ENCODE measurements around the gene RNPEPL1.

The RNPEPL1 gene

GRCh38 chr2:240563951-240564560, 4.2 kb upstream of the RNPEPL1 start:
- ChIA-PET CTCF (interaction anchor here (0.5 to 3.8 kb wide), 4 partner anchors 16 to 50 kb away, joined by 4 to 33 read pairs (median 7); no protein-coding TSS in a partner anchor), POLR2A (interaction anchor here (1.7 to 3.8 kb wide), 2 partner anchors 22 to 23 kb away, joined by 9 to 46 read pairs; partner anchors contain the start of gene CAPN10)
- Histone ChIP-seq H3K27ac (ENCODE audit: extremely low read depth, low read depth, low read length) (no peak overlapping the region), H3K4me3 (ENCODE audit: low read depth, low read length) (no peak overlapping the region), H3K36me3 (ENCODE audit: control insufficient read depth in 2 of 2, insufficient read depth in 1 of 2, low read length in 2 of 2) (peaks cover 0 to 22% of the 10 kb centered on the region in 2 experiments; a peak in 1 of 3 replicates), H3K9me3 (ENCODE audit: control insufficient read depth, insufficient read depth, low read depth, low read length) (no peaks in the 10 kb centered on the region), H3K4me1 (ENCODE audit: control insufficient read depth, insufficient read depth, low read length) (peaks cover 8% of the 10 kb centered on the region)
- no peak for TF ChIP-seq ZNF157 (tag by site-specific recombination; IDR thresholded peaks at IDR 0.05)
- no peak for TF ChIP-seq ZNF211 (tag by site-specific recombination; IDR thresholded peaks at IDR 0.05; ENCODE audit: low read depth)
- TF ChIP-seq ZNF362 (tag by site-specific recombination; IDR thresholded peaks at IDR 0.05): no peak
- TF ChIP-seq WT1 (tag by site-specific recombination; IDR thresholded peaks at IDR 0.05): no peak
- TF ChIP-seq ZBTB17 (tag by site-specific recombination; IDR thresholded peaks at IDR 0.05): no peak
- no peak for TF ChIP-seq SETDB1 (IDR thresholded peaks at IDR 0.05; ENCODE audit: insufficient read length, low read length)
- no peak for TF ChIP-seq ZNF146 (tag by site-specific recombination; IDR thresholded peaks at IDR 0.05)

- Histone ChIP-seq H3K36me3 (ENCODE audit: control insufficient read depth in 2 of 2, insufficient read depth in 1 of 2, low read length in 2 of 2) (peaks cover 0 to 21% of the 10 kb centered on the region in 2 experiments; a peak in 1 of 3 replicates), H3K4me3 (ENCODE audit: low read depth, low read length) (no peak overlapping the region), H3K27ac (ENCODE audit: extremely low read depth, low read depth, low read length) (peak overlapping the region; percentile 76; the same call in 1 of the 2 replicates), H3K9me3 (ENCODE audit: control insufficient read depth, insufficient read depth, low read depth, low read length) (no peaks in the 10 kb centered on the region), H3K4me1 (ENCODE audit: control insufficient read depth, insufficient read depth, low read length) (peaks cover 6% of the 10 kb centered on the region)
- ChIA-PET POLR2A (interaction anchor here (2.2 to 3.8 kb wide), 2 partner anchors 16 to 22 kb away, joined by 15 to 46 read pairs; partner anchors contain the start of gene CAPN10), CTCF (interaction anchor here (0.5 to 3.8 kb wide), 5 partner anchors 16 to 1526 kb away, joined by 3 to 33 read pairs (median 4); no protein-coding TSS in a partner anchor)
- no peak for TF ChIP-seq TRIM28 (IDR thresholded peaks at IDR 0.05; ENCODE audit: borderline replicate concordance, low read length)
- no peak for TF ChIP-seq ZNF138 (tag by site-specific recombination; IDR thresholded peaks at IDR 0.05; ENCODE audit: borderline replicate concordance)
- TF ChIP-seq CTCF (tag by site-specific recombination; IDR thresholded peaks at IDR 0.05): peak; percentile 15; the same call in 1 of the 2 replicates
Measured at GRCh38 chr2:240564561-240565332, 3.5 kb upstream of the RNPEPL1 start.

GRCh38 chr2:240565333-240566202, 2.7 kb upstream of the RNPEPL1 start:
- ChIA-PET POLR2A (interaction anchor here (0.6 to 3.8 kb wide), 6 partner anchors 13 to 239 kb away, joined by 3 to 46 read pairs (median 4); partner anchors contain the start of gene CAPN10), CTCF (interaction anchor here (0.6 to 3.8 kb wide), 12 partner anchors 15 to 1526 kb away, joined by 3 to 34 read pairs (median 4); partner anchors contain the start of gene CAPN10)
- peak overlapping the region; percentile 38 for H3K4me3 ChIP-seq (ENCODE audit: low read depth, low read length)
- no peaks in the 10 kb centered on the region for H3K9me3 ChIP-seq (ENCODE audit: control insufficient read depth, insufficient read depth, low read depth, low read length)
- peak overlapping the region; percentile 76 for H3K27ac ChIP-seq (ENCODE audit: extremely low read depth, low read depth, low read length)
- H3K36me3 ChIP-seq (ENCODE audit: control insufficient read depth in 2 of 2, insufficient read depth in 1 of 2, low read length in 2 of 2): peaks cover 0 to 21% of the 10 kb centered on the region in 2 experiments; a peak in 1 of 3 replicates
- peaks cover 4% of the 10 kb centered on the region for H3K4me1 ChIP-seq (ENCODE audit: control insufficient read depth, insufficient read depth, low read length)
- TF ChIP-seq GLIS1 (tag by site-specific recombination; IDR thresholded peaks at IDR 0.05): peak; percentile 54
- TF ChIP-seq OSR2 (tag by site-specific recombination; IDR thresholded peaks at IDR 0.05): 0 out of 2 replicates have a peak, but pooled peaks have one; percentile 41
- TF ChIP-seq ZNF394 (tag by site-specific recombination; IDR thresholded peaks at IDR 0.05; ENCODE audit: borderline replicate concordance): 0 out of 2 replicates have a peak, but pooled peaks have one; percentile 13
- peak; percentile 87 for TF ChIP-seq PRDM10 (tag by site-specific recombination; IDR thresholded peaks at IDR 0.05)
- TF ChIP-seq ZBTB20 (tag by site-specific recombination; IDR thresholded peaks at IDR 0.05): peak; percentile 56; the same call in 1 of the 2 replicates
- TF ChIP-seq ZNF341 (tag by site-specific recombination; IDR thresholded peaks at IDR 0.05; ENCODE audit: low read depth): peak; percentile 39; the same call in 1 of the 2 replicates
- TF ChIP-seq ZNF112 (tag by site-specific recombination; IDR thresholded peaks at IDR 0.05): no peak
- no peak for TF ChIP-seq ZNF629 (tag by site-specific recombination; IDR thresholded peaks at IDR 0.05)
- TF ChIP-seq HOXC10 (CRISPR knock-in tag; IDR thresholded peaks at IDR 0.05): no peak
- peak; percentile 42 for TF ChIP-seq SP2 (tag by site-specific recombination; IDR thresholded peaks at IDR 0.05)
- peak; percentile 53; the same call in 1 of the 2 replicates for TF ChIP-seq ZEB2 (tag by site-specific recombination; IDR thresholded peaks at IDR 0.05)
